ENCODE data around the gene CDC42BPA. TPM values are rescaled to one million over a fixed set of nuclear protein-coding genes. Genes with fewer than 3 reads are reported as not detected.

The CDC42BPA gene
- total and polyA plus RNA-seq, 2 of the 13 experiments (the other 11 are each of a cell fraction or from before 2014, with no cell fraction given): 6.5 to 16.0 TPM

DNA sequence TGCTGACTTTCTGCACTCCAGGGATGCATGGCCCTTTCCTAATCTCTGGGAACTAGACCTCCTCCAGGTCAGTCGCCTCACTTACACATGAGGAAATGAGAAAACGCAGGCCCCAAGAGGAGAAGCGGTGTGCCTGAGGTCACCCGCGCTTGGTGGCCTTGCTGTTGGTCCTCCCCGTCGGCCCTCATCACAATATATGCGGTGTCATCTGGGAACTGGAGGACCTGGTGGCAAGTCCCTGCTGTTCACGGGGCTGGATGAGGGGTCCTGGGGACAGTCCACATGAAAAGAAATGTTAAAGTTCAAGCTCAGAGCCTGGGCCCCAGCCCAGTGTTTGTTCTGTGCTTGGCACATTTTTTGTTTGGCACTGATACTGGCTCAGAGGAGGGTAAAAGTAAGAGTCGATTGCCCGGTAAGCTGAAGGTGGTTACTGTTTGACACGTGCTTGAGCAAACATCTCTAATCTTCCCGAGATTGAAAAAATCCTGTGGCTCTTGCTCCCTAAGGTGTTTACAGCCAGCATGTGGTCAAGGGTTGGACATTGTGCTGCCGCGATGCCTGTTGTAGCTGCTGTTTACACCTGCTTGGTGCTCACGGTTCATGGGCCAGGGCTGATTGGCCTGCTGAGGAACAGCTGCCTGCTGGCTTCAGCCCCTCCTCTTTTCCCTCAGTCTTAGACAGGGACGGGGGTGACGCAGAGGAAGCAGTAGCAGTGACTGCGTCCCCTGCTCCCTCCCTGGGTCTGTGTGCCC is 373.0 kb downstream of the CDC42BPA start (continued):
- TF ChIP-seq, protein P1, sequence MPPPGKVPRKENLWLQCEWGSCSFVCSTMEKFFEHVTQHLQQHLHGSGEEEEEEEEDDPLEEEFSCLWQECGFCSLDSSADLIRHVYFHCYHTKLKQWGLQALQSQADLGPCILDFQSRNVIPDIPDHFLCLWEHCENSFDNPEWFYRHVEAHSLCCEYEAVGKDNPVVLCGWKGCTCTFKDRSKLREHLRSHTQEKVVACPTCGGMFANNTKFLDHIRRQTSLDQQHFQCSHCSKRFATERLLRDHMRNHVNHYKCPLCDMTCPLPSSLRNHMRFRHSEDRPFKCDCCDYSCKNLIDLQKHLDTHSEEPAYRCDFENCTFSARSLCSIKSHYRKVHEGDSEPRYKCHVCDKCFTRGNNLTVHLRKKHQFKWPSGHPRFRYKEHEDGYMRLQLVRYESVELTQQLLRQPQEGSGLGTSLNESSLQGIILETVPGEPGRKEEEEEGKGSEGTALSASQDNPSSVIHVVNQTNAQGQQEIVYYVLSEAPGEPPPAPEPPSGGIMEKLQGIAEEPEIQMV (CRISPR knock-in tag; IDR thresholded peaks at IDR 0.05; ENCODE audit: low read depth): 0 out of 2 replicates have a peak, but pooled peaks have one; percentile 5
- TF ChIP-seq TBL1XR1 (IDR thresholded peaks at IDR 0.05; ENCODE audit: borderline replicate concordance, low read length, partially characterized antibody) (no peak), ZNF333 (CRISPR knock-in tag; IDR thresholded peaks at IDR 0.05; ENCODE audit: borderline replicate concordance) (no peak), NAIF1 (CRISPR knock-in tag; IDR thresholded peaks at IDR 0.05; ENCODE audit: borderline replicate concordance) (no peak), ZNF563 (CRISPR knock-in tag; IDR thresholded peaks at IDR 0.05) (peak; percentile 67; the same call in 1 of the 2 replicates), SP4 (CRISPR knock-in tag; IDR thresholded peaks at IDR 0.05) (no peak), DR1 (CRISPR knock-in tag; IDR thresholded peaks at IDR 0.05) (no peak), MLLT10 (CRISPR knock-in tag; IDR thresholded peaks at IDR 0.05) (no peak), TGIF2 (CRISPR knock-in tag; IDR thresholded peaks at IDR 0.05) (peak; percentile 77; the same call in 1 of the 2 replicates), MED13 (CRISPR knock-in tag; IDR thresholded peaks at IDR 0.05) (no peak), RXRB (CRISPR knock-in tag; IDR thresholded peaks at IDR 0.05; ENCODE audit: borderline replicate concordance) (peak; percentile 74), ZNF570 (CRISPR knock-in tag; IDR thresholded peaks at IDR 0.05; ENCODE audit: borderline replicate concordance) (no peak), GABPA (IDR thresholded peaks at IDR 0.05; ENCODE audit: low read depth, low read length) (no peak), GABPA (CRISPR knock-in tag; IDR thresholded peaks at IDR 0.05; ENCODE audit: low read depth) (0 out of 2 replicates have a peak, but pooled peaks have one; percentile 39), KAT7 (CRISPR knock-in tag; IDR thresholded peaks at IDR 0.05; ENCODE audit: borderline replicate concordance) (no peak), PAF1 (CRISPR knock-in tag; IDR thresholded peaks at IDR 0.05) (no peak), FOSL1 (CRISPR knock-in tag; IDR thresholded peaks at IDR 0.05; ENCODE audit: borderline replicate concordance) (no peak), FOXO1 (CRISPR knock-in tag; IDR thresholded peaks at IDR 0.05) (peak; percentile 96)
- TF ChIP-seq, protein P2, sequence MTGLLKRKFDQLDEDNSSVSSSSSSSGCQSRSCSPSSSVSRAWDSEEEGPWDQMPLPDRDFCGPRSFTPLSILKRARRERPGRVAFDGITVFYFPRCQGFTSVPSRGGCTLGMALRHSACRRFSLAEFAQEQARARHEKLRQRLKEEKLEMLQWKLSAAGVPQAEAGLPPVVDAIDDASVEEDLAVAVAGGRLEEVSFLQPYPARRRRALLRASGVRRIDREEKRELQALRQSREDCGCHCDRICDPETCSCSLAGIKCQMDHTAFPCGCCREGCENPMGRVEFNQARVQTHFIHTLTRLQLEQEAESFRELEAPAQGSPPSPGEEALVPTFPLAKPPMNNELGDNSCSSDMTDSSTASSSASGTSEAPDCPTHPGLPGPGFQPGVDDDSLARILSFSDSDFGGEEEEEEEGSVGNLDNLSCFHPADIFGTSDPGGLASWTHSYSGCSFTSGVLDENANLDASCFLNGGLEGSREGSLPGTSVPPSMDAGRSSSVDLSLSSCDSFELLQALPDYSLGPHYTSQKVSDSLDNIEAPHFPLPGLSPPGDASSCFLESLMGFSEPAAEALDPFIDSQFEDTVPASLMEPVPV (CRISPR knock-in tag; IDR thresholded peaks at IDR 0.05): no peak
- TF ChIP-seq, protein P3, sequence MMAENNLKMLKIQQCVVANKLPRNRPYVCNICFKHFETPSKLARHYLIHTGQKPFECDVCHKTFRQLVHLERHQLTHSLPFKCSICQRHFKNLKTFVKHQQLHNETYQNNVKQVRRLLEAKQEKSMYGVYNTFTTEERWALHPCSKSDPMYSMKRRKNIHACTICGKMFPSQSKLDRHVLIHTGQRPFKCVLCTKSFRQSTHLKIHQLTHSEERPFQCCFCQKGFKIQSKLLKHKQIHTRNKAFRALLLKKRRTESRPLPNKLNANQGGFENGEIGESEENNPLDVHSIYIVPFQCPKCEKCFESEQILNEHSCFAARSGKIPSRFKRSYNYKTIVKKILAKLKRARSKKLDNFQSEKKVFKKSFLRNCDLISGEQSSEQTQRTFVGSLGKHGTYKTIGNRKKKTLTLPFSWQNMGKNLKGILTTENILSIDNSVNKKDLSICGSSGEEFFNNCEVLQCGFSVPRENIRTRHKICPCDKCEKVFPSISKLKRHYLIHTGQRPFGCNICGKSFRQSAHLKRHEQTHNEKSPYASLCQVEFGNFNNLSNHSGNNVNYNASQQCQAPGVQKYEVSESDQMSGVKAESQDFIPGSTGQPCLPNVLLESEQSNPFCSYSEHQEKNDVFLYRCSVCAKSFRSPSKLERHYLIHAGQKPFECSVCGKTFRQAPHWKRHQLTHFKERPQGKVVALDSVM (CRISPR knock-in tag; IDR thresholded peaks at IDR 0.05): no peak
- TF ChIP-seq, protein P4, sequence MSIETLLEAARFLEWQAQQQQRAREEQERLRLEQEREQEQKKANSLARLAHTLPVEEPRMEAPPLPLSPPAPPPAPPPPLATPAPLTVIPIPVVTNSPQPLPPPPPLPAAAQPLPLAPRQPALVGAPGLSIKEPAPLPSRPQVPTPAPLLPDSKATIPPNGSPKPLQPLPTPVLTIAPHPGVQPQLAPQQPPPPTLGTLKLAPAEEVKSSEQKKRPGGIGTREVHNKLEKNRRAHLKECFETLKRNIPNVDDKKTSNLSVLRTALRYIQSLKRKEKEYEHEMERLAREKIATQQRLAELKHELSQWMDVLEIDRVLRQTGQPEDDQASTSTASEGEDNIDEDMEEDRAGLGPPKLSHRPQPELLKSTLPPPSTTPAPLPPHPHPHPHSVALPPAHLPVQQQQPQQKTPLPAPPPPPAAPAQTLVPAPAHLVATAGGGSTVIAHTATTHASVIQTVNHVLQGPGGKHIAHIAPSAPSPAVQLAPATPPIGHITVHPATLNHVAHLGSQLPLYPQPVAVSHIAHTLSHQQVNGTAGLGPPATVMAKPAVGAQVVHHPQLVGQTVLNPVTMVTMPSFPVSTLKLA (IDR thresholded peaks at IDR 0.05): peak; percentile 92
- TF ChIP-seq, protein P5, sequence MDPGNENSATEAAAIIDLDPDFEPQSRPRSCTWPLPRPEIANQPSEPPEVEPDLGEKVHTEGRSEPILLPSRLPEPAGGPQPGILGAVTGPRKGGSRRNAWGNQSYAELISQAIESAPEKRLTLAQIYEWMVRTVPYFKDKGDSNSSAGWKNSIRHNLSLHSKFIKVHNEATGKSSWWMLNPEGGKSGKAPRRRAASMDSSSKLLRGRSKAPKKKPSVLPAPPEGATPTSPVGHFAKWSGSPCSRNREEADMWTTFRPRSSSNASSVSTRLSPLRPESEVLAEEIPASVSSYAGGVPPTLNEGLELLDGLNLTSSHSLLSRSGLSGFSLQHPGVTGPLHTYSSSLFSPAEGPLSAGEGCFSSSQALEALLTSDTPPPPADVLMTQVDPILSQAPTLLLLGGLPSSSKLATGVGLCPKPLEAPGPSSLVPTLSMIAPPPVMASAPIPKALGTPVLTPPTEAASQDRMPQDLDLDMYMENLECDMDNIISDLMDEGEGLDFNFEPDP (CRISPR knock-in tag; conservative IDR thresholded peaks at IDR 0.05): no peak
